H1 (cell line): ENCODE measurements around the gene CLEC10A. TPM values are rescaled to one million over a fixed set of nuclear protein-coding genes. Genes with fewer than 3 reads are reported as not detected.

Source experiments
- CTCF ChIA-PET: fragments of 300-600 bp; sonication (Branson Sonifier 250); formaldehyde crosslinking; loops from one replicate; lab custom pipeline; 2021; ENCODE audit not compliant: partially characterized antibody; lab: Charles Lee
- POLR2A ChIA-PET: fragments of 300-600 bp; sonication (Branson Sonifier 250); formaldehyde crosslinking; loops from one replicate; lab custom pipeline; 2021; ENCODE audit warnings: inconsistent platforms; ENCODE audit not compliant: partially characterized antibody; lab: Charles Lee
- DNase-seq, 2 experiments: peaks; one replicate each; pipeline versions ENCODE4 v3.0.0 to v3.0.0-alpha.2; 2010 to 2022; ENCODE audit warnings: low spot score in 2 of 2, low read depth in 1 of 2, mixed read lengths in 1 of 2
- FAIRE-seq: peaks from 2 replicates; lab custom pipeline; 2011; peaks lifted over from hg19 to GRCh38; lab: Jason Lieb, UNC
- H2AFZ ChIP-seq: 2 replicates; pipeline ENCODE4 v1.8.1; 2012; ENCODE audit warnings: low read length, inconsistent platforms
- H2AK5ac ChIP-seq: 2 replicates; pipeline ENCODE4 v1.6.1; 2013; ENCODE audit warnings: low read depth, low read length
- H2BK120ac ChIP-seq: replicated peaks from 2 replicates; pipeline ENCODE3; 2013; ENCODE audit warnings: low read depth, low read length, inconsistent platforms
- H2BK12ac ChIP-seq: 2 replicates; pipeline ENCODE4 v1.6.1; 2013; ENCODE audit warnings: low read depth, low read length
- H2BK15ac ChIP-seq: 2 replicates; pipeline ENCODE4 v1.6.1; 2013; ENCODE audit warnings: low read length
- H2BK20ac ChIP-seq: 2 replicates; pipeline ENCODE4 v1.6.1; 2013; ENCODE audit warnings: low read length
- H2BK5ac ChIP-seq: 2 replicates; pipeline ENCODE4 v1.6.1; 2013; ENCODE audit warnings: low read depth, low read length
- H3K14ac ChIP-seq: 2 replicates; pipeline ENCODE4 v1.6.1; 2013; ENCODE audit warnings: inconsistent platforms; ENCODE audit not compliant: insufficient read length
- H3K18ac ChIP-seq: 2 replicates; pipeline ENCODE4 v1.6.1; 2013; ENCODE audit warnings: low read length; ENCODE audit errors: extremely low read depth
- H3K23ac ChIP-seq: 2 replicates; pipeline ENCODE4 v1.6.1; 2013; ENCODE audit warnings: inconsistent platforms; ENCODE audit not compliant: insufficient read length
- H3K23me2 ChIP-seq: 2 replicates; pipeline ENCODE4 v1.6.1; 2013; ENCODE audit warnings: low read depth, low read length
- H3K27ac ChIP-seq: 2 replicates; pipeline ENCODE4 v1.6.1; 2011; ENCODE audit warnings: low read depth, low read length, inconsistent platforms
- H3K27me3 ChIP-seq, 4 experiments: replicated peaks in 1 of 4; 1 replicate in 1 of 4; 2 replicates in 3 of 4; pipeline versions ENCODE4 v1.6.1 to v1.8.1; 2011 to 2013; ENCODE audit warnings: low read length in 3 of 4, mild to moderate bottlenecking in 3 of 4, inconsistent platforms in 2 of 4, mixed read lengths in 2 of 4, moderate library complexity in 1 of 4; ENCODE audit not compliant: control insufficient read depth in 3 of 4, insufficient read depth in 3 of 4; ENCODE audit errors: extremely low read depth in 1 of 4
- H3K36me3 ChIP-seq, 4 experiments: 2 replicates each; pipeline versions ENCODE4 v1.6.1 to v1.8.1; 2011 to 2013; ENCODE audit warnings: mild to moderate bottlenecking in 4 of 4, low read length in 3 of 4, moderate library complexity in 2 of 4, control low read depth in 1 of 4, inconsistent platforms in 1 of 4; ENCODE audit not compliant: insufficient read depth in 4 of 4, control insufficient read depth in 2 of 4
- H3K4ac ChIP-seq: replicated peaks from 2 replicates; pipeline ENCODE3; 2013; ENCODE audit warnings: low read length, low read depth, mixed read lengths, inconsistent platforms; ENCODE audit not compliant: insufficient read length
- H3K4me1 ChIP-seq, 4 experiments: replicated peaks in 1 of 4; 1 replicate in 1 of 4; 2 replicates in 3 of 4; pipeline versions ENCODE4 v1.6.1 to v1.8.1; 2011 to 2013; ENCODE audit warnings: low read length in 3 of 4, inconsistent platforms in 2 of 4, mixed read lengths in 1 of 4; ENCODE audit not compliant: insufficient read depth in 4 of 4, control insufficient read depth in 3 of 4
- H3K4me2 ChIP-seq, 2 experiments: 2 replicates each; pipeline versions ENCODE4 v1.6.1 to v1.8.1; 2011 to 2013; ENCODE audit warnings: low read depth in 2 of 2, low read length in 2 of 2, control low read depth in 1 of 2, inconsistent platforms in 1 of 2, mild to moderate bottlenecking in 1 of 2; ENCODE audit not compliant: insufficient read depth in 1 of 2
- H3K4me3 ChIP-seq, 4 experiments: fragments of 200-600, 300-600 bp in 1 of 4; sonication (generic), shearing (Covaris generic), sonication (Bioruptor Twin) in 1 of 4; 2 replicates each; pipeline versions ENCODE4 v1.5.1 to v1.8.1; 2011 to 2016; ENCODE audit warnings: low read length in 4 of 4, low read depth in 3 of 4, control low read depth in 2 of 4, inconsistent platforms in 2 of 4, mild to moderate bottlenecking in 2 of 4, mixed read lengths in 1 of 4, moderate library complexity in 1 of 4; ENCODE audit not compliant: insufficient read depth in 2 of 4; ENCODE audit errors: extremely low read depth in 1 of 4
- H3K56ac ChIP-seq: replicated peaks from 2 replicates; pipeline ENCODE3; 2013; ENCODE audit warnings: low read depth, mild to moderate bottlenecking, mixed read lengths, low read length, inconsistent platforms; ENCODE audit not compliant: insufficient read length
- H3K79me1 ChIP-seq: 2 replicates; pipeline ENCODE4 v1.6.1; 2013; ENCODE audit warnings: low read depth, low read length, control low read depth
- H3K79me2 ChIP-seq, 2 experiments: 2 replicates each; pipeline versions ENCODE4 v1.6.1 to v1.8.1; 2012 to 2013; ENCODE audit warnings: low read length in 2 of 2, mild to moderate bottlenecking in 2 of 2, inconsistent platforms in 1 of 2; ENCODE audit not compliant: insufficient read depth in 2 of 2, control insufficient read depth in 1 of 2
- H3K9ac ChIP-seq, 4 experiments: replicated peaks in 1 of 4; 1 replicate in 1 of 4; 2 replicates in 3 of 4; pipeline versions ENCODE4 v1.6.1 to v1.8.1; 2011 to 2013; ENCODE audit warnings: low read depth in 3 of 4, low read length in 3 of 4, control low read depth in 2 of 4, mild to moderate bottlenecking in 2 of 4, moderate library complexity in 2 of 4, inconsistent platforms in 1 of 4; ENCODE audit errors: extremely low read depth in 1 of 4
- H3K9me3 ChIP-seq, 2 experiments: 2 replicates each; pipeline versions ENCODE4 v1.6.1 to v1.8.1; 2012 to 2013; ENCODE audit warnings: mild to moderate bottlenecking in 2 of 2, moderate library complexity in 2 of 2, control low read depth in 1 of 2, inconsistent platforms in 1 of 2, low read depth in 1 of 2, low read length in 1 of 2, mixed read lengths in 1 of 2; ENCODE audit not compliant: insufficient read depth in 2 of 2
- H4K20me1 ChIP-seq, 2 experiments: replicated peaks in 1 of 2; 2 replicates each; pipeline versions ENCODE3 to v1.8.1; 2011 to 2013; ENCODE audit warnings: inconsistent platforms in 2 of 2, low read length in 2 of 2, mild to moderate bottlenecking in 1 of 2; ENCODE audit not compliant: insufficient read depth in 2 of 2, control insufficient read depth in 1 of 2
- H4K5ac ChIP-seq: 2 replicates; pipeline ENCODE4 v1.6.1; 2013; ENCODE audit warnings: low read length, low read depth, mixed read lengths, inconsistent platforms; ENCODE audit not compliant: insufficient read length
- H4K8ac ChIP-seq: 2 replicates; pipeline ENCODE4 v1.8.0; 2013; ENCODE audit warnings: mild to moderate bottlenecking, moderate library complexity, low read length, inconsistent platforms; ENCODE audit not compliant: insufficient read depth; ENCODE audit errors: extremely low read depth
- H4K91ac ChIP-seq: replicated peaks from 2 replicates; pipeline ENCODE3; 2013; ENCODE audit warnings: low read length, mixed read lengths, inconsistent platforms; ENCODE audit not compliant: insufficient read length
- ATF3 ChIP-seq: IDR thresholded peaks from 2 replicates; pipeline ENCODE4 v1.6.1; 2011; ENCODE audit warnings: low read depth, mild to moderate bottlenecking, low read length; ENCODE audit not compliant: insufficient read depth
- CHD1 ChIP-seq: IDR thresholded peaks from 2 replicates; pipeline ENCODE4 v1.6.1; 2012; ENCODE audit warnings: low read depth, low read length, improper control_type of control experiment
- CHD2 ChIP-seq: IDR thresholded peaks from 2 replicates; pipeline ENCODE4 v1.6.1; 2012; ENCODE audit warnings: low read length, improper control_type of control experiment
- CREB1 ChIP-seq: IDR thresholded peaks from 2 replicates; pipeline ENCODE4 v1.6.1; 2012; ENCODE audit warnings: inconsistent platforms
- CTBP2 ChIP-seq: IDR thresholded peaks from 2 replicates; pipeline ENCODE4 v1.7.0; 2011; ENCODE audit warnings: borderline replicate concordance, mild to moderate bottlenecking, moderate library complexity, mixed read lengths, low read length; ENCODE audit not compliant: insufficient read depth, insufficient read length
- HDAC6 ChIP-seq: IDR thresholded peaks from one replicate; pipeline ENCODE4 v1.7.1; 2012; ENCODE audit warnings: low read depth, mild to moderate bottlenecking, inconsistent platforms, low read length, moderate library complexity
- KDM1A ChIP-seq: fragments of 200-600, 300-600 bp; sonication (generic); IDR thresholded peaks from 2 replicates; pipeline ENCODE4 v1.7.1; 2016; ENCODE audit warnings: mild to moderate bottlenecking, low read length, borderline replicate concordance
- MAFK ChIP-seq: IDR thresholded peaks from 2 replicates; pipeline ENCODE4 v1.6.1; 2012; ENCODE audit warnings: low read depth, mild to moderate bottlenecking, improper control_type of control experiment, low read length
- SAP30 ChIP-seq: fragments of 300-600 bp; sonication (generic); IDR thresholded peaks from 2 replicates; pipeline ENCODE4 v1.7.1; 2012; ENCODE audit warnings: low read length, moderate library complexity, mild to moderate bottlenecking, inconsistent platforms; ENCODE audit not compliant: insufficient read depth, insufficient replicate concordance
- TAF7 ChIP-seq: optimal IDR thresholded peaks from 2 replicates; pipeline ENCODE3; 2011; ENCODE audit warnings: low read depth, mild to moderate bottlenecking, inconsistent platforms, low read length, moderate library complexity, borderline replicate concordance
- TCF12 ChIP-seq: IDR thresholded peaks from 2 replicates; pipeline ENCODE4 v1.6.1; 2011; ENCODE audit warnings: low read depth, mild to moderate bottlenecking, low read length
- WGBS, 2 experiments: shearing (Covaris generic) in 1 of 2; methylation state at CpG; one replicate each; pipeline versions ENCODE4 v1.1.6 to v1.1.7; 2013 to 2015; ENCODE audit warnings: low lambda C conversion rate in 2 of 2, mixed read lengths in 2 of 2, inconsistent platforms in 1 of 2, low coverage in 1 of 2, missing lambda C conversion rate in 1 of 2; ENCODE audit not compliant: insufficient replicate concordance in 2 of 2, insufficient coverage in 1 of 2, insufficient read length in 1 of 2; ENCODE audit errors: extremely low coverage in 1 of 2, missing lambda C conversion rate in 1 of 2; 5-methylcytosine and 5-hydroxymethylcytosine counted together
- polyA plus RNA-seq, 7 experiments: library from polyadenylated mRNA; depleted of rRNA in 3 of 7; stranded (reverse) in 5 of 7; unstranded in 2 of 7; fragments of >200 nt in 5 of 7; fragments of 200-250 nt in 2 of 7; gene quantifications; 1 replicate in 5 of 7; 2 replicates in 1 of 7; 4 replicates in 1 of 7; pipeline versions ENCODE4 v1.2.1 to v1.2.3, GENCODE V29; 2011 to 2013; ENCODE audit warnings: missing spikeins in 2 of 7, mixed read lengths in 2 of 7
- total RNA-seq: library from RNA; stranded (reverse); fragmentation: NEBNext Ultra II Directional; extraction: Animal tissue kit (Norgen Biotek cat#: 25700); gene quantifications from 2 replicates; pipeline ENCODE4 v1.2.1, GENCODE V29; 2021

CLEC10A gene
- total and polyA plus RNA-seq, 2 of the 8 experiments (the other 6 are each of a cell fraction or from before 2014, with no cell fraction given): not detected

GRCh38 chr17:7039832-7040231, 40.2 kb downstream of the CLEC10A start:
- Histone ChIP-seq H4K8ac (no peak overlapping the region), H3K56ac (no peak overlapping the region), H3K36me3 (no peaks in the 10 kb centered on the region), H4K20me1 (peaks cover 0 to 12% of the 10 kb centered on the region in 2 experiments), H3K4me2 (no peak overlapping the region), H2BK120ac (no peak overlapping the region), H3K9ac (no peak overlapping the region), H2AK5ac (no peak overlapping the region)
- POLR2A ChIA-PET: no interaction called here
- FAIRE-seq: no peak
- no peak for TF ChIP-seq ATF3
- TF ChIP-seq KDM1A: no peak
- TF ChIP-seq MAFK: no peak
- TF ChIP-seq CHD2: no peak
- TF ChIP-seq TAF7: no peak
- TF ChIP-seq CTBP2: no peak
- no peak for TF ChIP-seq SAP30
- no peak for TF ChIP-seq CREB1
- TF ChIP-seq CHD1: no peak
- no peak for TF ChIP-seq TCF12
- TF ChIP-seq HDAC6: no peak
- TF ChIP-seq, all 59 proteins: peak for 0
- Histone ChIP-seq H3K4me3 (no peak overlapping the region), H3K27ac (no peak overlapping the region), H3K9me3 (no peaks in the 10 kb centered on the region), H3K14ac (no peak overlapping the region), H3K4ac (no peak overlapping the region), H2AFZ (no peak overlapping the region), H3K4me1 (peaks cover 3 to 23% (median 13%) of the 10 kb centered on the region in 4 experiments), H3K27me3 (peaks cover 3 to 28% (median 27%) of the 10 kb centered on the region in 4 experiments), H2BK12ac (no peak overlapping the region), H4K5ac (no peak overlapping the region), H2BK5ac (no peak overlapping the region), H2BK20ac (no peak overlapping the region), H3K79me1 (no peaks in the 10 kb centered on the region), H3K23me2 (peaks cover 34% of the 10 kb centered on the region; the same call in 1 of the 2 replicates), H4K91ac (no peak overlapping the region), H3K79me2 (no peaks in the 10 kb centered on the region), H2BK15ac (no peak overlapping the region), H3K18ac (no peak overlapping the region), H3K23ac (no peak overlapping the region)
- no peak for DNase-seq
- WGBS, 2 experiments: 82% methylated on average over 5 of the region's 5 CpGs; no CpG with 5 or more reads in 1 of the 2 experiments
- CTCF ChIA-PET: interaction anchor here (0.7 to 2.0 kb wide), 9 partner anchors 14 to 303 kb away, joined by 3 to 6 read pairs (median 3); no protein-coding TSS in a partner anchor
